SJCRH30 (cell line): ENCODE data around the gene SRRT. TPM values are rescaled to one million over a fixed set of nuclear protein-coding genes. Genes with fewer than 3 reads are reported as not detected.
"Not testable (repeated sequence)": the region's sequence is repeated elsewhere in the genome, so short reads cannot be mapped to it uniquely, and the experiment has no call there.

Source experiments
- DNase-seq, 2 experiments: peaks; one replicate each; pipeline ENCODE4 v3.0.0-alpha.2; 2015 to 2020
- H3K27ac ChIP-seq: fragments of 250-450 bp; sonication (Bioruptor Pico); 2 replicates; pipeline ENCODE4 v1.5.1; 2020; ENCODE audit warnings: mild to moderate bottlenecking, moderate library complexity
- H3K27me3 ChIP-seq: fragments of 250-450 bp; sonication (Bioruptor Pico); 2 replicates; pipeline ENCODE4 v1.5.1; 2020; ENCODE audit warnings: mild to moderate bottlenecking, moderate library complexity
- H3K36me3 ChIP-seq: fragments of 250-450 bp; sonication (Bioruptor Pico); 2 replicates; pipeline ENCODE4 v1.5.1; 2020; ENCODE audit warnings: mild to moderate bottlenecking, moderate library complexity
- H3K4me1 ChIP-seq: fragments of 250-450 bp; sonication (Bioruptor Pico); 2 replicates; pipeline ENCODE4 v1.5.1; 2020; ENCODE audit warnings: mild to moderate bottlenecking, moderate library complexity
- H3K4me3 ChIP-seq: fragments of 250-450 bp; sonication (Bioruptor Pico); 2 replicates; pipeline ENCODE4 v1.5.1; 2020; ENCODE audit warnings: mild to moderate bottlenecking, moderate library complexity
- H3K9me3 ChIP-seq: fragments of 250-450 bp; sonication (Bioruptor Pico); replicated peaks from 2 replicates; pipeline ENCODE4 v1.5.1; 2020; ENCODE audit warnings: mild to moderate bottlenecking, moderate library complexity
- total RNA-seq: library from RNA; depleted of rRNA; stranded (reverse); fragments of >200 nt; shearing (Covaris generic); gene quantifications from 2 replicates; pipeline ENCODE4 v1.2.3, GENCODE V29; 2014

SRRT gene
- total RNA-seq, 1 experiment from 2014 or later, result 156 TPM

DNA sequence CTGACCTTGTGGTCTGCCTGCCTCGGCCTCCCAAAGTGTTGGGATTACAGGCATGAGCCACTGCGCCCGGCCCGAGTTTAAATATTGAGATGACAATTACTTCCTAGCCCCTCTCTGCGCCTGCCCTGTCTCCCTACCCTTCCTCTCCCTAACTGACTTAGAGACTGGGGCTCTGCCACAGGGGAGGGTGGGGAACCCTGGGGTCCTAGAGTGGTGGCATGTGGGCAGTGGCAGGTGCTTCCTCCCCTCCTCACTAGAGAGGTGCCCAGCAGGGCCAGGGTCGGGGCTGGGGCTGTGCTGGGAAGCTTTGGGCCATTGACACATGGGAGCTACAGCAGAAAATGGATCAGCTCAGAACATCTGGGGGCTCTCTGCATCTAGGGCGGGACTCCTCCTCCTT lies 27.7 kb downstream of the SRRT start:
- Histone ChIP-seq H3K27me3 (peaks cover 5% of the 10 kb centered on the region; the same call in 1 of the 2 replicates), H3K4me1 (no peaks in the 10 kb centered on the region), H3K27ac (no peak overlapping the region), H3K36me3 (no peaks in the 10 kb centered on the region), H3K4me3 (no peak overlapping the region), H3K9me3 (no peaks in the 10 kb centered on the region)
- no peak for DNase-seq

DNA sequence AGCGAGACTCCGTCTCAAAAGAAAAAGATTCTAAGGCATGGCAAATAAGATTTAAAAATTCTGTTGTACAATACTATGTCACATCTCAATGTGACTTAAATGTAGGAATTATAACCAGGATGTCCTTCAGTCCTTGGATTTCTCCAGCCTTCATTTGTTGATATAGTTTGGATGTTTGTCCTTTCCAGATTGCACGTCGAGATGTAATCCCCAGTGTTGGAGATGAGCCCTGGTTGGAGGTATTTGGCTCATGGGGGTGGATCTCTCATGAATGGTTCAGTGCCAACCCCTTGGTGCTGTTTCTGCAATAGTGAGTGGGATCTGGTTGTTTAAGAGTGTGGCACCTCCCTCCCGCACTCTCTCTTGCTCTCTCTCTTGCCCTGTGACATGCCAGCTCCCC lies 33.6 kb downstream of the SRRT start:
- DNase-seq, result no peak
- H3K27ac ChIP-seq, result no peak overlapping the region
- H3K27me3 ChIP-seq, result no peaks in the 10 kb centered on the region
- H3K36me3 ChIP-seq, result no peaks in the 10 kb centered on the region
- no peak overlapping the region for H3K4me3 ChIP-seq
- no peaks in the 10 kb centered on the region for H3K4me1 ChIP-seq
- H3K9me3 ChIP-seq, result no peaks in the 10 kb centered on the region

DNA sequence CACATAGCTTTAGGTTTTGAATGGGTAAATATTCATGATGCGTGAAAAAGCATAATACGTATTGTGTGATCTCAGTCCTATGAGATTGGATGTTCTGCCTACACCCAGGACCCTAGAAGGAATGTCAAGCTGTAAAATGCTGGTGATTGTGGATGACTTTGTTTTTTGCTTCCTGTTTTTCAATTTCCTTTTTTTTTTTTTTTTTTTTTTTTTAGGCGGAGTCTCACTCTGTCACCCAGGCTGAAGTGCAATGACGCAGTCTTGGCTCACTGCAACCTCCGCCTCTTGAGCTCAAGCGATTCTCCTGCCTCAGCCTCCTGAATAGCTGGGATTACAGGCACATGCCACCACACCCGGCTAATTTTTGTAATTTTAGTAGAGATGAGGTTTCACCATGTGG lies 35.5 kb downstream of the SRRT start:
- H3K36me3 ChIP-seq, H3K4me3 ChIP-seq, H3K27ac ChIP-seq, H3K9me3 ChIP-seq, DNase-seq, H3K4me1 ChIP-seq, H3K27me3 ChIP-seq: not testable (repeated sequence)

DNA sequence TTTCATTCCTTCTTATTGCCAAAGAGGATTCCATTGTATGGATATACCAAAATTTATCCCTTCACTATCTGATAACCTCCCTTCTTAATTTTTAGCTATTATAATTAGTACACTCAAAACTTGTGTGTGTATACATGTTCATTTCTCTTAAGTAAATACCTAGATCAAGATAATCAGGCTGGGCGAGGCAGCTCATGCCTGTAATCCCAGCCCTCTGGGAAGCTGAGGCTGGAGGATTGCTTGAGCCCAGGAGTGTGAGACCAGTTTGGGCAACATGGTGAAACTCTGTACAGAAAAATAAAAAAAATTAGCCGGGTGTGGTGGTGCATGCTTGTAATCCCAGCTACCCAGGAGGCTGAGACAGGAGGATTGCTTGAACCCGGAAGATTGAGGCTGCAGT lies 36.6 kb downstream of the SRRT start:
- Histone ChIP-seq H3K27ac (no peak overlapping the region), H3K9me3 (no peaks in the 10 kb centered on the region), H3K4me3 (no peak overlapping the region), H3K27me3 (no peaks in the 10 kb centered on the region), H3K4me1 (no peaks in the 10 kb centered on the region), H3K36me3 (no peaks in the 10 kb centered on the region)
- DNase-seq, result no peak

DNA sequence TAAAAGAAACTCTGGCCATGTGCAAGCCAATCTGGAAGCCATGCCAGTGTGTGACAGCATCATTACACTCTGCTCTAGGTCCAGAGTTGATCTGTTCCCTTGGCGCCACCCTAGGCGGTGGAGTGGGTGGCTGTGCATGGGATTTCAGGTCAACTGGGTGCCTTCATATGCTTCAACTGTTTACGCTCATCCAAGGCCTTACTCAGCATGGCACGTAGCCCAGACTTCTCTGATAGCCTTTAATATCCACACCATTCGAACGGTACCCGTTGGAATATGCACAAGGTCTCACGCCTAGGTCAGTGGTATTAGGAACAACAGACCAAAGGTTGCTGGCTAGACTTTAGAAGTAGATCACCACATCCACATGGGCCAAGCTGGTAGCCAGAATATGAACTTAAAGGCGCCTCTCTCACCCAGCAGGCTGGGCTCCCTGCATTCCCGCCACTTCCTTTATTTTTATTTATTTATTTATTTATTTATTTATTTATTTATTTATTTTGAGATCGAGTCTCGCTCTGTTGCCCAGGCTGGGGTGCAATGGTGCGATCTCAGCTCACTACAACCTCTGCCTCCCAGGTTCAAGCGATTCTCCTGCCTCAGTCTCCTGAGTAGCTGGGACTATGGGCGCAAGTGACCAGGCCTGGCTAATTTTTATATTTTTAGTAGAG lies 39.4 kb downstream of the SRRT start:
- H3K9me3 ChIP-seq, result no peaks in the 10 kb centered on the region
- H3K36me3 ChIP-seq, result no peaks in the 10 kb centered on the region
- no peaks in the 10 kb centered on the region for H3K4me1 ChIP-seq
- H3K4me3 ChIP-seq, result no peak overlapping the region
- H3K27ac ChIP-seq, result no peak overlapping the region
- H3K27me3 ChIP-seq, result no peaks in the 10 kb centered on the region
- DNase-seq, result no peak

DNA sequence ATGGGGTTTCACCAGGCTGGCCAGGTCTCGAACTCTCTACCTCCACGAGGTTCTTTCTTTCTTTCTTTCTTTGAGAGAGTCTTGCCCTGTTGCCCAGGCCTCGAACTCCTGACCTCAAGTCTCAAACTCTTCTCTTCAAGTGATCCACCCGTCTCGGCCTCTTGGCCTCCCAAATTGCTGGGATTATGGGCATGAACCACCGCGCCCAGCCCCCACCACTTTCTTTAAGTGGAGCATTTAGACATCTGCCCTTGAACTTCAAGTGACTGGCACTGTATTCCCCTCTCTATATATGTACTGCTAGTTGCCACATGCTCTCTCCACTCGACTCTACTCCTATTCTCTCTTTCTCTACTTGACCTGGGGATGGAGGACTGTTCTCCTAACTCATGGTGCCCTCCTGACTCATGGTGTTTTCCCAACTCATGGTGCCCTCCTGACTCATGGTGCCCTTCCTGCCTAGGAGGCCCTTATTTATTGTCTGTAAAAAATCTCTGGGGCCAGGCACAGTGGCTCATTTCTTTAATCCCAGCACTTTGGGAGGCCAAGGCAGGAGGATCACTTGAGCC lies 40.1 kb downstream of the SRRT start:
- no peak overlapping the region for H3K4me3 ChIP-seq
- no peaks in the 10 kb centered on the region for H3K27me3 ChIP-seq
- no peaks in the 10 kb centered on the region for H3K9me3 ChIP-seq
- no peak overlapping the region for H3K27ac ChIP-seq
- no peaks in the 10 kb centered on the region for H3K4me1 ChIP-seq
- no peaks in the 10 kb centered on the region for H3K36me3 ChIP-seq
- no peak for DNase-seq

DNA sequence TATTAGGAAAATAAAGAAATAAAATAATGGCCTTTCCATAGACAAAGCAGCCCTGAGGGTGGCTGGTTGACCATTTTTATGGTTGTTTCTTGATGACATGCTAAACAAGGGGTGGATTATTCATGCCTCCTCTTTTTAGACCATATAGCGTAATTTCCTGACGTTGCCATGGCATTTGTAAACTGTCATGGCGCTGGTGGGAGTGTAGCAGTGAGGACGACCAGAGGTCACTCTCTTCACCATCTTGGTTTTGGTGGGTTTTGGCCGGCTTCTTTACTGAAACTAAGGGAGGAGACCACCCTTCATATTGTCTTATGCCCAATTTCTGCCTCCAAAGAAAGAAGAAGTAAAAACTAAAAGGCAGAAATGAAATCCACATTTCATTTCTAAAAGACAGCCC lies 44.4 kb downstream of the SRRT start:
- H3K27ac ChIP-seq, H3K27me3 ChIP-seq, H3K4me1 ChIP-seq, H3K4me3 ChIP-seq, DNase-seq, H3K9me3 ChIP-seq, H3K36me3 ChIP-seq: not testable (repeated sequence)

DNA sequence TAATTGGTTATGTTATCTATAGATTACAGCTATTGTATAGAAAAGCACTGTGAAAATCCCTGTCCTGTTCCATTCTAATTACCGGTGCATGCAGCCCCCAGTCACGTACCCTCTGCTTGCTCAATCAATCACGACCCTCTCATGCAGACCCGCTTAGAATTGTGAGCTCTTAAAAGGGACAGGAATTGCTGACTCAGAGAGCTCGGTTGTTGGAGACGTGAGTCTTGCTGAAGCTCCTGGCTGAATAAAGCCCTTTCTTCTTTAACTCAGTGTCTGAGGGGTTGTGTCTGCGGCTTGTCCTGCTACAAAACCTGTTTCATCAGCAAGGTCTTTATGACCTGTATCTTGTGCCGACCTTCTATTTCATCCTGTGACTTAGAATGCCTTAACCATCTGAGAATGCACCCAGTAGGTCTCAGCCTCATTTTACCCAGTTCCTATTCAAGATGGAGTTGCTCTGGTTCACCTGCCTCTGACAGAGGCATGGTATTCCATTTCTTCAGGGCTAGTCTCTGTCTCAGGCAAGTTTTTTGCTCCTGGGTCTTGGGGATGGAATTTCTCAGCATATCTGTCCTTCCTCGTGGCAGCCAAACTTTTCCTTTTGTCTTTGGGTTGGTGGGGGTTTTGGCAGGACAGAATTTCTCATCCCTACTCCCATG lies 45.0 kb downstream of the SRRT start:
- not testable (repeated sequence) for H3K9me3 ChIP-seq, H3K27me3 ChIP-seq, H3K4me3 ChIP-seq, DNase-seq, H3K4me1 ChIP-seq, H3K27ac ChIP-seq, H3K36me3 ChIP-seq

DNA sequence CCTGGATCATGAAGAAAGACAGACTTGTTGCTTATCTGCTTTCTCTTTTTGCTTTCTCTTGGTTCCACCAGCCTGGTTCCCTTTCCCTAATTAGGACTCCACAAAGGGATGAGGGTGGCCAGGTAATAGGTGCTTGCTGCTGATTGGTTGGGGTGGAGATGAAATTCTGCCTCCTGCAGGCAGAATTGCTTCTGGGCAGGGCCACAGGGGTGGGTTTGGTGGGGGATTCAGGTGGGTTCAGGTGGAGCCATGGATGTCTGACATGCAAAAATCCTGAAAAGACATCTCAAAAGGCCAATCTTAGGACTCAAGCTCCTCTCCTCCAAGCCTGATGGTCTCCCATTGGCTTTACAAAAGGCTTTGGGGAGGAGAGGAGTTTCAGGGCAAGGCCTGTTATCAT lies 46.1 kb downstream of the SRRT start:
- no peak overlapping the region for H3K4me3 ChIP-seq
- no peaks in the 10 kb centered on the region for H3K36me3 ChIP-seq
- H3K9me3 ChIP-seq, result no peaks in the 10 kb centered on the region
- H3K27ac ChIP-seq, result no peak overlapping the region
- H3K27me3 ChIP-seq, result no peaks in the 10 kb centered on the region
- no peak for DNase-seq
- H3K4me1 ChIP-seq, result no peaks in the 10 kb centered on the region

DNA sequence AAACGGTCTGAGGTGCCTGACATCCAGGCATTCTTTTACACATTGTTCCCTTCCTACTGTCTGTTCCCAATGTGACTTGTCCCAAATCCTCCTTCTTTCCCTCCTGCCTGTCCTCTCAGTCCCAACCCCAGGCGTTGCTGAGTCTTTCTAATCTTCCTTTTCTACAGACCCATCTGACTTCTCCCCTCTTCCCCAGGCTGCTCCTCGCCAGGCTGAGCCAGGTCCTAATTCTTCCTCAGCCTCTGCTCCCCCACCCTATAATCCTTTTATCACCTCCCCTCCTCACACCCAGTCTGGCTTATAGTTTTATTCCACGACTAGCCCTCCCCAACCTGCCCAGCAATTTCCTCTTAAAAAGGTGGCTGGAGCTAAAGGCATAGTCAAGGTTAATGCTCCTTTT lies 48.7 kb downstream of the SRRT start:
- not testable (repeated sequence) for H3K27ac ChIP-seq, H3K36me3 ChIP-seq, H3K4me3 ChIP-seq, H3K9me3 ChIP-seq, DNase-seq, H3K27me3 ChIP-seq, H3K4me1 ChIP-seq

DNA sequence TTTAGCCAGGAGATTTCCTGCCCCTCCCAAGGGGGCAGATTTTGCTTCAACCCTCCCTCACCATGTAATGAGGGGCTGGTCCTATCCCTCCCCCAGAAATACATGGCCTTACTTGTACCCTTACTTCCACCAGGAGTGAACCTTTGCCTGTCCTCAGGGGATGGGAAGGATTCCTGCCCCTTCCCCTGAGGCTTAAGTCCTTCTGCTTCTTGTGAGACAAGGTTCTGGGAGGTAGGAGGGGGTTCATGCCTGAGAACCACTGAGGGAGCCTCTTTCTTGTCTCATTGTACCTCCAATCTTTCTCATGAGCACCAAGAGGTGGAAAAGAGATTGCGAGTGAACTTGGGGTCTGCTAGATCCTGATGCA lies 54.9 kb downstream of the SRRT start:
- Histone ChIP-seq H3K9me3 (0 out of 2 replicates have a peak, but pooled peaks cover 4% of the 10 kb centered on the region), H3K27ac (no peak overlapping the region), H3K4me3 (no peak overlapping the region), H3K36me3 (no peaks in the 10 kb centered on the region), H3K27me3 (peaks cover 10% of the 10 kb centered on the region; the same call in 1 of the 2 replicates), H3K4me1 (no peaks in the 10 kb centered on the region)
- no peak for DNase-seq

DNA sequence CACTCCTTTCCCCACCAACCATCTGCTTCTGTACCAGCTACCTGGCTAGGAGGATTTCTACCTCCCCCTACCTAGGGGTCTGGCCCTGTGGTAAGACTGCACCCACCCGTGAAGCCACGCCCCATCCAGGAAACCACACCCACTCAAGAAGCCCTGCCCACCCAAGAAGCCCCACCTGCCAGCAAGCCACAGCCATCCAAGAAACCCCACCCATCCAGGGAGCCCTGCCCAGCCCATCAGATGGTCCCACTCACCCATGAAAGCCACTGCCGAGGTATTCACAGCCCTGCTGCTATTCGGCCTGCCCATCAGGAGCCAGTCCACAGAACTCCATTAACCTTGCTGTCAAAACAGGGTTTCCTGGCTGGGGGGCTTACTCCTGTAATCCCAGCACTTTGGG lies 58.8 kb downstream of the SRRT start:
- H3K4me1 ChIP-seq, result no peaks in the 10 kb centered on the region
- no peaks in the 10 kb centered on the region for H3K36me3 ChIP-seq
- no peak for DNase-seq
- peaks cover 14% of the 10 kb centered on the region; the same call in 1 of the 2 replicates for H3K27me3 ChIP-seq
- peaks cover 10% of the 10 kb centered on the region; the same call in 1 of the 2 replicates for H3K9me3 ChIP-seq
- H3K4me3 ChIP-seq, result no peak overlapping the region
- no peak overlapping the region for H3K27ac ChIP-seq

DNA sequence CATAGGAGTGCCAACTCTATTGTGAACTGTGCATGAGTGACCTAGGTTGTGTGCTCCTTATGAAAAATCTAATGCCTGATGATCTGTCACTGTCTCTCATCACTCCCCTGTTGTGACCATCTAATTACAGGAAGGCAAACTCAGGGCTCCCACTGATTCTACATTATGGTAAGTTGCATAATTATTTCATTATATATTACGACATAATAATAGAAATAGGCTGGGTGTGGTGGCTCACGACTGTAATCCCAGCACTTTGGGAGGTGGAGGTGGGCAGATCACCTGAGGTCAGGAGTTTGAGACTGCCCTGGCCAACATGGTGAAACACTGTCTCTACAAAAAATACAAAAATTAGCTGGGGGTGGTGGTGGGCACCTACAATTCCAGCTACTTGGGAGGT lies 60.5 kb downstream of the SRRT start:
- not testable (repeated sequence) for H3K9me3 ChIP-seq, H3K4me3 ChIP-seq, H3K4me1 ChIP-seq, H3K27me3 ChIP-seq, DNase-seq, H3K36me3 ChIP-seq, H3K27ac ChIP-seq

DNA sequence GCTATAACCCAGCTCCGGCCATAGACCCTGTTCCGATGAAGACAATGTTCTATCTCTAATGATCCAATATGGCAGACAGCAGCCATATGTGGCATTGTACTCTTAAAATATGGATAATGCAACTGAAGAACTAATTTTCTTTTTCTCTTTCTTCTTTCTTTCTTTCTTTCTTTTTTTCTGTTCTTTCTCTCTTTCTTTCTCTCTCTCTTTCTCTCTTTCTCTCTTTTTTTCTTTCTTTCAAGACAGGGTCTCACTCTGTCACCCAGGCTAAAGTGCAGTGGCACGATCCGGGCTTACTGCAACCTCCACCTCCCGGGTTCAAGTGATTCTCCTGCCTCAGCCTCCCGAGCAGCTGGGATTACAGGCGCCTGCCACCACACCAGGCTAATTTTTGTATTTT lies 61.3 kb downstream of the SRRT start:
- H3K4me1 ChIP-seq, H3K27ac ChIP-seq, H3K27me3 ChIP-seq, DNase-seq, H3K4me3 ChIP-seq, H3K9me3 ChIP-seq, H3K36me3 ChIP-seq: not testable (repeated sequence)
